GM21447 (cell line): ENCODE results near the gene ZNF516.
A peak's percentile ranks its signal among the peaks of the same experiment; 100 is the strongest.

Experiments used
- ATAC-seq: cut with Tn5 transposase; IDR thresholded peaks from one replicate; pipeline ENCODE4 v1.9.1; 2021; ENCODE audit not compliant: unreplicated experiment

The ZNF516 gene

GRCh38 chr18:76350134-76351025, 144.7 kb downstream of the ZNF516 start:
- ATAC-seq: no peak

- ATAC-seq: peak; percentile 68
Observed at GRCh38 chr18:76349067-76349715, 145.9 kb downstream of the ZNF516 start.

DNA sequence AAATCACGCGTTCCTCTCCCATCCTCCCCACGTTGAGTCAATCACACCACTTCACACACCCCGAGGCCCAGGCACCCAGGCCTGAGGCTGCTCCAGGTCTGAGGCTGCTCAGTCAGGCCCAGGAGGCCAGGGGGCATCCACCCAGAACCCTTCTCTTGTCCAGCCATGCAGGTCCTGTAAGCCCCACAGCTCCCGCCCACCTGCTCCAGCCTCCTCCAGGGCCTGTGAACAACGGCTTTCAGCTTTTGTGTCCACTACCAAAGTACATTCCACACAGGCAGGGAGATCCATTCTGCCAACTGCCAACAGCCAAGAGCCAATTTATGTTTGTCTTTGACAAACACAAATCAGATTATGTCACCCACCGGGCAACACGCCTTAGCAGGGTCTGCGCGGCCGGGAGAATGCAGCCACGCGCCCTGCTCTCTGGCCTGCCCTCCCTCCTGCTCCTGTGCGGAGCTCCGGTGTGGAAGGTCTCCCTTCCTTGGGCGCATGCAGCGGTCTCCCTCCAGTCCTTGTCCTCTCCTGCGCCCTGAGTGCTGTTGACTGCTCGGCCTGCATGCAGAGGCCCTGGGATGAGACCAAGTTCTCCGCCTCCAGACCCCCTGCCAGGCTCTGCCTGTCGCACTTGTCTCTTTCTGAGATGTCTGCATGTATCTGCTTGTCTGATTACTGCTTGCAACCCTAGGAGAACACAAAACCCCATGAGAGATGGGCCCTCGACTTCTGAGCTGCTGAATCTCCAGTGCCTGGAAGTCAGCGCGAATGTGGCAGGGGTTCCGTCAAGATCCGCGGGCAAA, 146.6 kb downstream of the ZNF516 start:
- ATAC-seq: no peak

DNA sequence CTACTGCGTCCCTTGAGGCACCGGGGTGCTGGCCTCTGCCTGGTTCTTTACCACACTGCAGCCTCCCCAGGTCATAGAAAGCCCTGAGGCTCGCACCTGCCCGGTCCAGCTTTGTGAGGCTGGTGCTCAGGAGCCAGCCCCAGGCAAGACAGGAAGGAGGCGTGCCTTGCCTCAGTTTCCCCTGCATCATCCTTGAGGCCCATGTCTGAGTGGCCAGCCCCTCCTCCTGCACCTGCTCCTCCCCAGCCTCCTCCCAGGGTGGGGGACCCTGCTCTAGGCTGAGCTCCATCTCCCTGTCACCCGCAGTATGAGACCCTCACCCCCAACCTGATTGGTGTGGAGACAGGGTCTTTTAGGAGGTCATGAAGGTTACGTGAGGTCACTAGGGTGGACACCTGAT, 147.7 kb downstream of the ZNF516 start:
- ATAC-seq: no peak

- no peak for ATAC-seq
Observed at GRCh38 chr18:76346490-76347130, 148.4 kb downstream of the ZNF516 start.

- no peak for ATAC-seq
Observed at GRCh38 chr18:76345901-76346300, 149.1 kb downstream of the ZNF516 start.

- ATAC-seq: no peak
Observed at GRCh38 chr18:76343938-76344569, 151.0 kb downstream of the ZNF516 start.

GRCh38 chr18:76340410-76340809, 154.6 kb downstream of the ZNF516 start:
- no peak for ATAC-seq

GRCh38 chr18:76339246-76339620, 155.8 kb downstream of the ZNF516 start:
- ATAC-seq: no peak

DNA sequence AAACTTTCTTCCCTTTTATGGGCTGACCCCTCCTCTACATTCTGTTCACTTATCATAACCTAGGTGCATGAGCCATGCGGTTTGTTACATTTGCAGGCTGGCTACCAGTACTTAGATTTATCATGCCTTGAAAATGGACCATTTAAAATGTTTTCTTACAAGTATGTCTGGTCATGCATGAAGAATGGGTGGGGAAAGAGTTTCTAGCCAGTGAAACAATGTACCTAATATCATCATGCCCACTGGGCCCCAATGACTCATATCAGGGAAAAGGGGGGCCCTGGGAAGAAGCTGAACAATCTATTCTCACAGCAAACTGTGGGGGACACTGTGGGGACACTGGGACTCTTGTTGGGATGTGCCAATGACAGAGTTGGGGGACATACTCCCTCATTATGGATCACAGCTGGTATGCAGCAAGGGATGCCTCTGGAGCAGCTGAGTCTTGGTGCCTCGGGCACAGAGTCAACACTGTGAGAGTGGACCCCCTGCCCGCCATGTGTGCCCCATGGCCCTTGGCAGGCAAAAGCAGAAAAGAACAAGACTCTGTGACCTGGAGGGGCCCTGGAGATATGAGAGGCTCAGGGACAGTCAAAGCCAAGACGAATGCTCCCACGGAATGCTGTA, 156.3 kb downstream of the ZNF516 start:
- no peak for ATAC-seq

GRCh38 chr18:76338088-76338487, 157.0 kb downstream of the ZNF516 start:
- no peak for ATAC-seq

DNA sequence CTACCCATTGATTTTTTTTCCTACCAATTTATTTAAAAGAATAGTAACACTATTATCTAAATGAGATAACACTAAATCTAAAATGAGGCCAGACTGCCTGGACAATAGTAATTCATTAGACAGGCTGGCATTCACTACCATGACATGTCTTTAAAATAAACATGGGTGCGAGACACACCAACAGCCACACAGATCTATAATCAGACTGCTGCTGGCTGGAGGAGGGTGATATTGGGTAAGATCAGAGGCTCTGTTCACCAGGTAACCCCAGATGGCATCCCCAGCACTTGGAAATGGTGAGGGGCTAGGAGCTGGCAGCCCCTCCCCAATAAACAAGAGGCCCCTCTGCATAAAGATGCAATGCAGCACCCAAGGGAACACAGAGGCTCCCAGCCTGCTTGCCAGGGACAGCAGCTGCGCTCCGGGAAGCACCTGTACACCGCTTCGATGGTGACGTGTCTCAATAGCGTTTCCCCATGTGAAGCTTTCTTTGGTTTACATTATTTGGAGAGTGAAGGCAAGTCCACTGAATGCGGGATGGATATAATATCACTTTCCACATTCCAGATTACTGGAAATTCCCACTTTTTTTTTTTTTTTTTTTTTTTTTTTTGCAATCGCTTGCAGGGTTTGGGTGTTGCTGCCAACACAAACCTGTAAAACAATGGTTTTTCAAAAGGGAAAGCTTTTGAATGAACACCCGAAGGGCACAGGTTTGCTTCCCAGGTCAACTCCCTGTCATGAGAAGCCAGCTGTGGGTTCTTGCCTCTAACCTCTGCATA, 159.0 kb downstream of the ZNF516 start:
- no peak for ATAC-seq

GRCh38 chr18:76328140-76328539, 166.9 kb downstream of the ZNF516 start:
- no peak for ATAC-seq

DNA sequence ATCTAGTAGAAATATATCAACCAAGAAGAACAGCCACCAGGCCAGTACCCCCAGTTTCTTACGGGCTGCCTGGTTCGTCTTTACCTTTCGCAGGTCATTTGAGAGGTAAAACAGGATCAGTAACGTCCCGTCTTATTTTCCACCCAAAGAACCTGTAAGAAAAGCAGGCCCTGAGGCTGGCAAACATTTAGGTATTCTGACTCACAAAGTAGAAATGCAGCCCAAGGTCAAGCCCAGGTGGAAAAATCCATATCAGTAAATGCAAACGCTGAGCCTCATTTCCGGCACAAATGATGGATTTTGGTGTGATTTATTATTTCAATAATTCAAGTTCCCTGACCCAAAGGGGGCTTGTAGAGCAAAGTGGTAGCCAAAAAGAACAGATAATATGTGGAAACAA, 171.2 kb downstream of the ZNF516 start:
- no peak for ATAC-seq

GRCh38 chr18:76322686-76323085, 172.4 kb downstream of the ZNF516 start:
- no peak for ATAC-seq

- no peak for ATAC-seq
Observed at GRCh38 chr18:76319366-76319765, 175.7 kb downstream of the ZNF516 start.

GRCh38 chr18:76318607-76319006, 176.4 kb downstream of the ZNF516 start:
- ATAC-seq: no peak

DNA sequence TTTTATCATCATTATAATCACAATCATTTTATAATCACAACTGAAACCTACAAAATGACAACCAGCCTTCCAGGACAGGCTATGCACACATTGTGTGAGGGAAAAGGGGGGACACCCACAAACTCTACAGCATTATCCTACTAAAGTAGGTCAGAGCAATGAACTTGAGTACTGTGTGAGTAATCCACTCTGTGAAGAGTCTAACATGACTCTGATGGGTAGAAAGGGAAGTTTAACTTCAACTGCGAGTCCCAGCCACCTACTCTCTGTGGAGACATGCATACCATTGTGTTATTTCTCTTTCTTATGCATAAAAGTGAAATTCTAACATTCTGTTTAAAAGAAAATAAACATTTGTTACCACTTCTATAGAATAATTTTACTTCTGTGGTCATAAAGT, 177.9 kb downstream of the ZNF516 start:
- ATAC-seq: no peak

DNA sequence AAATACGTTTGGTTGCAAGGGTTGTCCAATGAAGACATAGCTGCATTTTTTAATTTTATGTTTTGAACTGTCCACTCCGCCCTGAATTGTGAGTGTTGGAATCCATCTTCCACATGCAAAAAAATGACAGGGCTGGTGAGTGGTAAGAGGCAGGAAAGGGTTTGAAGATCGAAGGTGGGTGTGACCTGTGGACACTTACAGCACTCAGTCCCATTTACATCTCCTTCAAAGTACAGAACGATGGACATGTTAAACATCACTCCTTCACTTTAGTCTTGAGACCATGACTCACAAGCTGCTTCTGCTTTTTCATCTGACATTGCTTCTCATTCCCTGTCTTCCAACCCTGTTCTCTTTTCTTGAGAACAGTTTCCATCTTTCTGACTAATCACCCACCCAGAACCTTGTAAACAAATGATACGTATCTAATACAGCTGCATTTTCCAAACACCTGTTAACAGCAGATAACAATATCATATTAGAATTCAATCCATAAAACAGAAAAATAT, 179.3 kb downstream of the ZNF516 start:
- no peak for ATAC-seq
